ENCODE measurements around the gene SUN1. TPM values are rescaled to one million over a fixed set of nuclear protein-coding genes. Genes with fewer than 3 reads are reported as not detected.

SUN1 gene
- total RNA-seq, 1 experiment from 2014 or later: 252 TPM

DNA sequence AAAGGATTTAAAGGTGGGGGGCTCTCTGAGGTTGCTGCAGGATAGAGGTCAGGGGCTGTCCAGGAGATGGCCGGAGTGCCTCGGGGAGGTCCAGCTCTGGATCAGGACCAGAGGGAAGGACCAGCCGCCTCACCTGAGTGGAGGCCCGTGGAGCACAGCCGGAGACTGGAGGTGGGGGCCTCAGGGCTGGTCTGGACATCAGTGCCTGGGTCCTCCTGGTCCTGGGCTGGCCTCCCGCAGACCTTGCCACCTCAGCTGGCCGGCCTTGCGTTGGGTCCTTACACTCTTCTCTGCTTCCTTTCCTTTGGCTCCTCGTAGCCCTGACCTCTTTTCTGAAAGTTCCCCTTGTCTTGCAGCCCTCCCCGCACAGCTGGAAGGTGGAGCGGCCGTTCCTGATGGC, 2.0 kb downstream of the SUN1 start:
- H3K27me3 Mint-ChIP-seq (ENCODE audit: unreplicated experiment): no peaks in the 10 kb centered on the region
- peaks cover 70% of the 10 kb centered on the region for H3K36me3 Mint-ChIP-seq (ENCODE audit: insufficient read depth, unreplicated experiment)
- no peaks in the 10 kb centered on the region for H3K9me3 Mint-ChIP-seq (ENCODE audit: low read depth, unreplicated experiment)
- TF ChIP-seq, protein P1, sequence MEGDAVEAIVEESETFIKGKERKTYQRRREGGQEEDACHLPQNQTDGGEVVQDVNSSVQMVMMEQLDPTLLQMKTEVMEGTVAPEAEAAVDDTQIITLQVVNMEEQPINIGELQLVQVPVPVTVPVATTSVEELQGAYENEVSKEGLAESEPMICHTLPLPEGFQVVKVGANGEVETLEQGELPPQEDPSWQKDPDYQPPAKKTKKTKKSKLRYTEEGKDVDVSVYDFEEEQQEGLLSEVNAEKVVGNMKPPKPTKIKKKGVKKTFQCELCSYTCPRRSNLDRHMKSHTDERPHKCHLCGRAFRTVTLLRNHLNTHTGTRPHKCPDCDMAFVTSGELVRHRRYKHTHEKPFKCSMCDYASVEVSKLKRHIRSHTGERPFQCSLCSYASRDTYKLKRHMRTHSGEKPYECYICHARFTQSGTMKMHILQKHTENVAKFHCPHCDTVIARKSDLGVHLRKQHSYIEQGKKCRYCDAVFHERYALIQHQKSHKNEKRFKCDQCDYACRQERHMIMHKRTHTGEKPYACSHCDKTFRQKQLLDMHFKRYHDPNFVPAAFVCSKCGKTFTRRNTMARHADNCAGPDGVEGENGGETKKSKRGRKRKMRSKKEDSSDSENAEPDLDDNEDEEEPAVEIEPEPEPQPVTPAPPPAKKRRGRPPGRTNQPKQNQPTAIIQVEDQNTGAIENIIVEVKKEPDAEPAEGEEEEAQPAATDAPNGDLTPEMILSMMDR (IDR thresholded peaks at IDR 0.05; ENCODE audit: unreplicated experiment): no peak
- H3K4me1 Mint-ChIP-seq (ENCODE audit: low read depth, unreplicated experiment): peaks cover 61% of the 10 kb centered on the region
- intact Hi-C loops (cut with micrococcal nuclease; ENCODE audit: unreplicated experiment): loop anchor here (5.0 kb wide), 2 partner anchors 38 to 512 kb away; no protein-coding TSS in a partner anchor
- CTCF ChIA-PET: no interaction called here
- no peak overlapping the region for H3K4me3 Mint-ChIP-seq (ENCODE audit: low read depth, unreplicated experiment)
- DNase-seq: no peak
- BruUV-seq (replicated peaks): no TSS peak
- peak overlapping the region; percentile 32 for H3K27ac Mint-ChIP-seq (ENCODE audit: unreplicated experiment)

DNA sequence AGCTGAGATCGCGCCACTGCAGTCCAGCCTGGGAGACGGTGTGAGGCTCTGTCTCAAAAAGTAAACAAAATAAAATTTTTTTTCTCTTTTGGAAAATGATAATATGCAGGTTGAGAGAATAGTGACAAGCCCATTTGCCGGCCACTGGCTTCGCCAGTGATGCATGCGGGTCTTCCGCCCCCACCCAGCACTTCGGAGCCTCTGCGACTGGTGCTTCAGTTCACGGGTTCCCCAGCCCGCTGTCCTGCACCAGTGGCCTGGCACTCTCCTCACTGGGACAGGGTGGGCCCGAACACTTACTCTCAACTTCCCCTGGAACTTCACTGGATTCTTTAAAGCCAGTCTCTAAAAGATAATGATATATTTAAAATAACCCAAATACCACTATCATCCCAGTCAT, 2.7 kb downstream of the SUN1 start:
- Mint-ChIP-seq H3K9me3 (ENCODE audit: low read depth, unreplicated experiment) (no peaks in the 10 kb centered on the region), H3K27me3 (ENCODE audit: unreplicated experiment) (no peaks in the 10 kb centered on the region), H3K4me3 (ENCODE audit: low read depth, unreplicated experiment) (no peak overlapping the region), H3K36me3 (ENCODE audit: insufficient read depth, unreplicated experiment) (peaks cover 72% of the 10 kb centered on the region), H3K4me1 (ENCODE audit: low read depth, unreplicated experiment) (peaks cover 59% of the 10 kb centered on the region), H3K27ac (ENCODE audit: unreplicated experiment) (no peak overlapping the region)
- CTCF ChIA-PET: no interaction called here
- no TSS peak for BruUV-seq (replicated peaks)
- DNase-seq: no peak
- intact Hi-C loops (cut with micrococcal nuclease; ENCODE audit: unreplicated experiment): no loop called here
- TF ChIP-seq, protein P1 (IDR thresholded peaks at IDR 0.05; ENCODE audit: unreplicated experiment): no peak

DNA sequence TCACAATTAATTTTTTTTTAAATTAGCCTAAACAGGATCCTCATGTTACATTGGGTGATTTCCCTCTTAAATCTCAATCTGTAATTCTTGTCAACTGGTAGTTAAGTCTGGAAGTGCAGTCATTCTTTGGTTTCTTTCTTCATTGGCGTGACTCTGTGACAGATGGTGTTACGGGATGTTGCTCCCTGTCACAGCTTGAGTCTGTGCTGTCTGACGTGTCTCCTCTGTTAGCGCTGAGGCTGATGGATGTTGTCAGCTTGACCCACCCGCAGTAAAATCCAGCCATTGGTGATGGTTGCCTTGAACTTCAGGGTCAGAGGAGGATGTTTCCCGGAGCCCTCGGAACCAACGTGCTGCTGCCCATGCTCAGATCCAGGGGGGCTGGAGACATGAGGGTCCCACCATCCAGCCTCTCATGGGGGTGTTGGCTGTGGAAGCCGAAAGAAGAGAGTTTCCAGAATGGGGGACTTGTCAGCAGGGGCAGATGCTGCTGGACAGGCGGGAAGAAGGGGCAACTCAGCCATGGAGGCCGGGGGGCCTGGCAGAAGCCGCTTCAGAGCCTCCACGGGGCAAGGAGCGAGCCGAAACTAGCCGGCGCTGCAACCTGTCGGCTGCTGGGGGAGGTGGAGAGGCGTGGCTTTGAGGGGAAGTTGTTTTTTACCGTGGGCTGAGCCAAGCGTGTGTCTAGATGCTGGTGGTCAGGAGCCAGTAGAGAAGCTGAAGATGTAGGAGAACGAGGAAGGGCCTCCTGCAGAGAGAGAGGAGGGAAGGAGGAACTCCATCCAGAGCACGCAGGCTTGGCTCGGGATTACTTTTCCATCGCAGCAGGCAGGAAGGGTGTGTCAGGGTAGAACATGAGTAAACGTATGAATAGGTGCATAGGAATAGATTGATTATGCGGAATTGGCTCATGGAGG, 3.5 kb downstream of the SUN1 start:
- CTCF ChIA-PET: interaction anchor here (0.9 to 1.7 kb wide), 7 partner anchors 11 to 114 kb away, joined by 3 to 11 read pairs (median 4); no protein-coding TSS in a partner anchor
- intact Hi-C loops (cut with micrococcal nuclease; ENCODE audit: unreplicated experiment): loop anchor here (1.0 kb wide), 1 partner anchor 49 kb away; no protein-coding TSS in a partner anchor
- Mint-ChIP-seq H3K27me3 (ENCODE audit: unreplicated experiment) (no peaks in the 10 kb centered on the region), H3K36me3 (ENCODE audit: insufficient read depth, unreplicated experiment) (peaks cover 75% of the 10 kb centered on the region), H3K27ac (ENCODE audit: unreplicated experiment) (peak overlapping the region; percentile 15), H3K9me3 (ENCODE audit: low read depth, unreplicated experiment) (no peaks in the 10 kb centered on the region), H3K4me1 (ENCODE audit: low read depth, unreplicated experiment) (peaks cover 52% of the 10 kb centered on the region), H3K4me3 (ENCODE audit: low read depth, unreplicated experiment) (no peak overlapping the region)
- BruUV-seq (replicated peaks): no TSS peak
- peak; percentile 21 for DNase-seq
- TF ChIP-seq, protein P1 (IDR thresholded peaks at IDR 0.05; ENCODE audit: unreplicated experiment): no peak

DNA sequence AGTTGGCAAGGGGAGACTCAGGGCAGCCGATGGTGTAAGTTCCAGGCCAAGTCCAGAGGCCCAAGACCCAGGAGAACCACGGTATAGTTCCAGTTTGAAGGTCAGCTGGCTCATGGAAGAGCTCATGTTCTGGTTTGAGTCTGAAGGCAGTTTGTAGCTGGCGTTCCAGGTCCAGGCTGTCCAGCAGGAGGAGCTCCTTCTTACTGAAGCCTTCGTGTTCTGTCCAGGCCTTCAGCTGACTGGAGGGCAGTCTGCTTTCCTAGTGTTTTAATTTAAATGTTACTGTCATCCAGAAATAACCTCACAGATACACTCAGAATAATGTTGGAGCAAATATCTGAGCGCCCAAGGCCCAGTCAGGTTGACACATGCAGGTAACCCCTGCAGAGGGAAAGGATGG, 4.2 kb downstream of the SUN1 start:
- intact Hi-C loops (cut with micrococcal nuclease; ENCODE audit: unreplicated experiment): loop anchor here (1.0 kb wide), 1 partner anchor 50 kb away; no protein-coding TSS in a partner anchor
- DNase-seq: peak; percentile 60
- no peaks in the 10 kb centered on the region for H3K9me3 Mint-ChIP-seq (ENCODE audit: low read depth, unreplicated experiment)
- CTCF ChIA-PET: interaction anchor here (0.9 to 1.7 kb wide), 7 partner anchors 10 to 113 kb away, joined by 3 to 11 read pairs (median 4); no protein-coding TSS in a partner anchor
- H3K4me1 Mint-ChIP-seq (ENCODE audit: low read depth, unreplicated experiment): peaks cover 45% of the 10 kb centered on the region
- BruUV-seq (replicated peaks): no TSS peak
- H3K36me3 Mint-ChIP-seq (ENCODE audit: insufficient read depth, unreplicated experiment): peaks cover 75% of the 10 kb centered on the region
- H3K4me3 Mint-ChIP-seq (ENCODE audit: low read depth, unreplicated experiment): no peak overlapping the region
- H3K27me3 Mint-ChIP-seq (ENCODE audit: unreplicated experiment): no peaks in the 10 kb centered on the region
- peak overlapping the region; percentile 15 for H3K27ac Mint-ChIP-seq (ENCODE audit: unreplicated experiment)
- TF ChIP-seq, protein P1 (IDR thresholded peaks at IDR 0.05; ENCODE audit: unreplicated experiment): peak; percentile 32
